HEK293T (cell line): ENCODE results near the gene IFITM1.

ENCODE experiments used
- CTCF ChIA-PET: fragments of 350-600 bp; formaldehyde crosslinking; extraction: SDS; loops from one replicate; lab custom pipeline; 2021; ENCODE audit warnings: antibody characterized with exemption, inconsistent platforms; lab: Yijun Ruan, JAX
- POLR2A ChIA-PET: fragments of 350-600 bp; formaldehyde crosslinking; extraction: SDS; loops from one replicate; lab custom pipeline; 2020; ENCODE audit warnings: antibody characterized with exemption, inconsistent platforms; lab: Yijun Ruan, JAX
- DNase-seq: peaks from one replicate; pipeline ENCODE4 v3.0.0; 2012; ENCODE audit warnings: mixed read lengths; ENCODE audit errors: extremely low spot score
- BHLHE40 ChIP-seq: fragments of 450-650 bp; IDR thresholded peaks from 2 replicates; pipeline ENCODE4 v1.6.1; 2016; ENCODE audit warnings: mild to moderate bottlenecking, moderate library complexity, borderline replicate concordance
- CTBP1 ChIP-seq: fragments of 450-650 bp; IDR thresholded peaks from 2 replicates; pipeline ENCODE4 v1.6.1; 2016; ENCODE audit warnings: borderline replicate concordance
- ELF4 ChIP-seq: fragments of 450-650 bp; IDR thresholded peaks from 2 replicates; pipeline ENCODE4 v1.6.1; 2017; ENCODE audit warnings: antibody characterized with exemption
- FOXA1 ChIP-seq: fragments of 450-650 bp; IDR thresholded peaks from 2 replicates; pipeline ENCODE4 v1.6.1; 2016; ENCODE audit warnings: mild to moderate bottlenecking
- FOXK2 ChIP-seq: fragments of 450-650 bp; IDR thresholded peaks from 2 replicates; pipeline ENCODE4 v1.6.1; 2016; ENCODE audit warnings: mild to moderate bottlenecking
- FOXM1 ChIP-seq: fragments of 450-650 bp; IDR thresholded peaks from 2 replicates; pipeline ENCODE4 v1.6.1; 2017; ENCODE audit warnings: mild to moderate bottlenecking, borderline replicate concordance
- HDGF ChIP-seq: fragments of 450-650 bp; IDR thresholded peaks from 2 replicates; pipeline ENCODE4 v1.6.1; 2017; ENCODE audit warnings: antibody characterized with exemption, borderline replicate concordance
- L3MBTL2 ChIP-seq: fragments of 450-650 bp; conservative IDR thresholded peaks from 2 replicates; pipeline ENCODE4 v1.6.1; 2016; ENCODE audit warnings: mild to moderate bottlenecking
- LEF1 ChIP-seq: fragments of 450-650 bp; IDR thresholded peaks from 2 replicates; pipeline ENCODE4 v1.6.1; 2017; ENCODE audit warnings: mild to moderate bottlenecking, borderline replicate concordance
- NFRKB ChIP-seq: fragments of 450-650 bp; IDR thresholded peaks from 2 replicates; pipeline ENCODE4 v1.6.1; 2016; ENCODE audit warnings: mild to moderate bottlenecking, moderate library complexity
- SP1 ChIP-seq: fragments of 450-650 bp; IDR thresholded peaks from 2 replicates; pipeline ENCODE4 v1.6.1; 2017
- SUZ12 ChIP-seq: fragments of 450-650 bp; IDR thresholded peaks from 2 replicates; pipeline ENCODE4 v1.6.1; 2016; ENCODE audit warnings: mild to moderate bottlenecking
- TARDBP ChIP-seq: fragments of 450-650 bp; IDR thresholded peaks from 2 replicates; pipeline ENCODE4 v1.6.1; 2016
- ZNF384 ChIP-seq: fragments of 450-650 bp; IDR thresholded peaks from 2 replicates; pipeline ENCODE4 v1.6.1; 2016
- TF ChIP-seq, protein P1 (sequence below): fragments of 450-650 bp; IDR thresholded peaks from 2 replicates; pipeline ENCODE4 v1.6.1; 2016

The IFITM1 gene

GRCh38 chr11:294780-295179, 19.1 kb upstream of the IFITM1 start:
- POLR2A ChIA-PET, result no interaction called here
- DNase-seq, result no peak
- TF ChIP-seq SUZ12 (no peak), TARDBP (no peak), L3MBTL2 (no peak), BHLHE40 (no peak), FOXA1 (no peak), FOXM1 (no peak), CTBP1 (no peak)
- TF ChIP-seq, protein P1, sequence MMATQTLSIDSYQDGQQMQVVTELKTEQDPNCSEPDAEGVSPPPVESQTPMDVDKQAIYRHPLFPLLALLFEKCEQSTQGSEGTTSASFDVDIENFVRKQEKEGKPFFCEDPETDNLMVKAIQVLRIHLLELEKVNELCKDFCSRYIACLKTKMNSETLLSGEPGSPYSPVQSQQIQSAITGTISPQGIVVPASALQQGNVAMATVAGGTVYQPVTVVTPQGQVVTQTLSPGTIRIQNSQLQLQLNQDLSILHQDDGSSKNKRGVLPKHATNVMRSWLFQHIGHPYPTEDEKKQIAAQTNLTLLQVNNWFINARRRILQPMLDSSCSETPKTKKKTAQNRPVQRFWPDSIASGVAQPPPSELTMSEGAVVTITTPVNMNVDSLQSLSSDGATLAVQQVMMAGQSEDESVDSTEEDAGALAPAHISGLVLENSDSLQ, result no peak
- CTCF ChIA-PET, result interaction anchor here (1.7 kb wide), 1 partner anchor 12 kb away, joined by 5 read pairs; no protein-coding TSS in a partner anchor

- DNase-seq, result no peak
- TF ChIP-seq NFRKB (no peak), FOXM1 (no peak), ELF4 (no peak), BHLHE40 (no peak), LEF1 (no peak), L3MBTL2 (no peak)
- ChIA-PET CTCF (interaction anchor here (1.7 kb wide), 1 partner anchor 11 kb away, joined by 5 read pairs; no protein-coding TSS in a partner anchor), POLR2A (no interaction called here)
These were observed 18.3 kb upstream of the IFITM1 start for GRCh38 chr11:295351-296170.

- no peak for DNase-seq
- TF ChIP-seq ELF4 (no peak), BHLHE40 (no peak), ZNF384 (no peak)
- POLR2A ChIA-PET, result no interaction called here
- CTCF ChIA-PET, result interaction anchor here (1.7 kb wide), 1 partner anchor 10 kb away, joined by 5 read pairs; no protein-coding TSS in a partner anchor
These were observed 17.4 kb upstream of the IFITM1 start for GRCh38 chr11:296171-297050.

GRCh38 chr11:297051-297585, 16.7 kb upstream of the IFITM1 start:
- CTCF ChIA-PET, result no interaction called here
- no peak for DNase-seq
- no peak for TF ChIP-seq FOXK2
- TF ChIP-seq SUZ12, result no peak
- no peak for TF ChIP-seq NFRKB
- TF ChIP-seq ELF4, result no peak
- no peak for TF ChIP-seq FOXM1
- no peak for TF ChIP-seq LEF1
- no peak for TF ChIP-seq HDGF
- TF ChIP-seq, protein P1, result no peak
- POLR2A ChIA-PET, result no interaction called here

DNA sequence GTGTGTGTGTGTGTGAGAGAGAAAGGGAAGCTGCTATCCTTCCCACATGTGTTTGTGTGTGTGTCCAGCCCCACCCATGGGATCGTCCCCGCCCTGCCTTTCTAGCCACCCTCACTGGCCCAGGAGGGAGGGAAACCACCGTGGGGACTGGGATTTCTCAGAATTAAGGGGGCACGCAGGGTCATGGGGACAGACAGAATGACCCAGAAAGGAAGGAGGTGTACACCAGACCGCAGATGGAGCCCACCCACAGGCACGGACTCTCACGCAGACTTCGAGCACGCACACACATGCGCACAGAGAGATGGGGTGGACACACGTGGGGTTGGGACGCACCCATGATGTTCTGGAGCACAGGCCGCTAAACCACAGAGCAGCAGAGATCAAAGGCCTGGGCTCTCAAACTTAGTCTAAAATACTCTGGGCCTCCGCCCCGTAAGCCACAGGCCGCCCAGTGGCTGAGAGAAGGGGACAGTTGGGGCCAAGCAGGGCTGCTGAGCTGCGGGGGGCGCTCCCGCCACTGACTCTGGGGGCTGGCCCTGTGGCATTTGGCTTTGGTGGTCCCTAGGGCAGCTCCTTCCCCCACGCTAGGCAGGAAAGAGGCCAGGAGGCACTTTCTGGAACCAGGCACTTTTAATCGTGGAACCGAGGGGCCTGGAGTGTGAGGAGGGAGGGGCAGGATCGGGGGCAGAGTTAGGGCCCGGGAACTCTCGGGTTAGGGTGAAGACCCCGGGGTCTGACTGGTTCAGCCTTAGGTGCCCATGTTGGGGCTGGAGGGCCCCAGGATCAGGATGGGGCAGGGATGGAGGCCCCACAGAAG, 16.0 kb upstream of the IFITM1 start:
- TF ChIP-seq TARDBP (no peak), SP1 (no peak), HDGF (no peak), NFRKB (no peak), L3MBTL2 (no peak), SUZ12 (no peak)
- TF ChIP-seq, protein P1, result no peak
- ChIA-PET CTCF (no interaction called here), POLR2A (no interaction called here)
- DNase-seq, result no peak
